Right kidney (tissue), 1 donor: ENCODE measurements around the gene PLCL2.
"Not testable (repeated sequence)": the region's sequence is repeated elsewhere in the genome, so short reads cannot be mapped to it uniquely, and the experiment has no call there.

Experiments
- DNase-seq: peaks from one replicate; pipeline ENCODE4 v3.0.0-alpha.2; 2016

The PLCL2 gene

DNA sequence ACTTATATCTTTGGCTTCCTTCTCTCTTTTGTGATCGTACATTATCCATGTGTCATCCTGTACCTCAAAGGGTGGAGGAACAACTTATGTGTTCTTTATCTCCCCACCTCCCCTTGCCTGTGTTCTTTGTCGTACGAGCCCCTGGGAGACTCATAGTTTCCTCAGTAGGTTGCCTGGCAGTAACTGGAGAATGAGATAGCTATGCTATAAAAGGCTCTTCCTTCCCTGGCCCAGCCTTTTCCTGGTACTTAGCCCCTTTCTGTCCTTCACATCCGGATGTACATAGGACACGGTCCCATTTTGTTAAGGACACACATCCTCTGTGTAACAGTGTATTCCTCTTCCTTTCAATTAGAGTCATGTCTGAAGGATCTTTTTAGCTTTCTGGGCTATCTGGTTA lies 32.1 kb downstream of the PLCL2 start:
- DNase-seq = no peak

DNA sequence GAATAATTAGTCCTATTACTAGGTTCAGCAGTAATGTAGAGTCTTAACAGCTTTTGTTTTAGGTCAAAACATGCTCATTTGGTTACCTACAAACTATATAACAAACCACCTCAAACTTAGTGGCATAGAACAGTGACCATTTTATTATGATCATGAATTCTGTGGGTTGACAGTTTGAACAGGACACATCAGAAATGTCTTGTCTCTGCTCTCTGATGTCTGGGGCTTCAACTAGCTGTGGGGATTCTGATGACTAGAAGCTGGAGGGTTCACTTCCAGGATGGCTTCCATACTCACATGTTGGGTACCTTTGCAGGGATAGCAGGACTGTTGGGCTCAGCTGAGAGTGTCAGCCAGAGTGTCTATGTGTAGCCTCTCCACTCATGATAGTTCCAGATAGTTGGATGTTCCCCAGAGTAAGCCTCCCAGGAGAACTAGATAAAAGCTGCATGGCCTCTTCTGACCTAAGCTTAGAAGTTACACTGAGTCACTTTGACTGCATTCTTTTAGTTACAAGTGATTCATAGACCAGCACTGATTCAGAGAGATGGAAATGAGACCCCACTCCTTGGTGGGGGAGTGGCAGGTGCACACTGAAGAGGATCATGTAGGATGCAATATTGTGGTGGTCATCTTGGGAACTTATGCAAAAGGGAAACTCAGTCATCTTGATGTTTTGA lies 32.6 kb downstream of the PLCL2 start:
- DNase-seq = no peak

DNA sequence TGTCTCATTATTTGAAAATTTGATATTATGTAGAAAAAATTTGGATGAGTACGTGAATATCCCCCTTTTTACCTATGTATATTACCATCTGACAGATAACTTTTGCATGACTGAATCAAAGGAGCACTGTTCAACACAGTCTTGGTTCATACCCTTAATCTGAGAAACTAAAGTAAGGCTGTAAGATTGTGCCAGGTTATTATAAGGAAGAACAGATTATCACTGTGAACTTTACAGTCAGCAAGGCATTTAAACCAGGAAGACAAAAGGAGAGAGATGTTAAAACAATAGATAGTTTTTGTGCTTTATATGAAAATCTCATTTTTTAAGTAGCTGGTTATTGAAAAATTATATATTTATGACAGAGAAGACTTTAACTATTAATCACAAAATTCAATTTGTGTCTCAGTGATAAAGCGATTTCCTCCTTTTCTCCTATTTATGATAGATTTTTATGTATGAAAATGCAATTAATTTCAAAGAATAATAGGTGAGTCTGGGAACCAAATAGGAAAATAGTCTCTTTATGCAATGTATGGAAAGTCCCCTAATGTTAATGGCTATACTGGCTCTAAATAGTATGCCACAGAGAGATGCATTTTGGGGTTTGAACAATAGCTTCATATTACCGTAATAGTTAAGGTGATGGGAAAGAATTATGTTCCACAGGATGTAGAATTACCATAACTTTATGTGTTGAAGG lies 33.4 kb downstream of the PLCL2 start:
- no peak for DNase-seq

DNA sequence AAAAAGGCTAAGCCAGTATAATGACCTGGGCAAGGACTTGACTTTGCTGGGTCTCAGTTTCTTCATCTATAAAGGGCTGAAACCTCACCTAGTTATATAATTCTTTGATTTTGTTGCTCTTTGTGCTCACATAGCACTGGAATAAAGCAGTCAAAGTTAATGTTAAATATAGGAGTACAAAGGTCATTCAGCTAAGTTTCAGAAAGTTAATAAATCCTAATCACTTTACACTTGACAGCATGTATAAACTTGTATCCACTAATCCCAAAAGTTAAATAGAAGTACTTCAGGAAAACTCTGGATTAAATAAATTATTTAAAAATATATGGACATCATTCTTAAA lies 33.9 kb downstream of the PLCL2 start:
- no peak for DNase-seq

DNA sequence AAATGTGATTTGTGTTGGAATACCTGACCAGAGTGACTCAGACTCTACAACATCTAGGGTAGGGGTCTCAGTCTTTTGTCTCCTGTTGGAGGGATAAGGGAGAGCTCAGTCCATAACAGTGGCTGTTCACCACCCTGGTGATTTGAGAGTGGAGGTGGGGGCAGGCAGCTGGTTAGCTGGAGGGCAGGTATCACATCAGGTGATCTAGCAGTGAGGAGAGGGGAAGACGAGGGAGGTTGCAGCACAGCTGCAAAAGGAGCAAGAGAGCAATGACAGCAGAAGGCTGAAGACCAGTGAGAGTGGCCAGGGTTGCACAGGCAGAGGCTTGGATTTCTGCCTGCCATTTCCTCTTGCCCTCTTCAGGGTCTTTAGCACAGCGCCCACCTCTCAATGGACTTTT lies 38.4 kb downstream of the PLCL2 start:
- DNase-seq = no peak

DNA sequence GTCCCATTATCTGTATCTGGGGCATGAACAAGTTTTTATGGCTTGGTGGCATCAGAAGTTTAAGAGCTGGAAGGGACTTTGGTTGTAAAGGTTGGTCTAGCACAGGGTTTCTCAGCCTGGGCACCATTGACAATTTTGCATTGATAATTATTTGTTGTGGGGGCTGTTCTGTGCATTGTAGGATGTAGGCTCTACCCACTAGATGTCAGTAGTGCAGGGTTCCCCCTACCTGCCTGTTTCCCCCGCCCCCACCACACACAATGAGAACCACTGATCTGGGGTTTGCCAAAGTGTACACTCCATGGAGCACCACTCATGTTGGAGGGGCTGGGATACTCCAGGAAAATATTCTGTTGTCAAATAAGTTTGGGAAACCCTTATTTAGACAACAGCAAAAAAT lies 42.7 kb downstream of the PLCL2 start:
- DNase-seq = no peak

DNA sequence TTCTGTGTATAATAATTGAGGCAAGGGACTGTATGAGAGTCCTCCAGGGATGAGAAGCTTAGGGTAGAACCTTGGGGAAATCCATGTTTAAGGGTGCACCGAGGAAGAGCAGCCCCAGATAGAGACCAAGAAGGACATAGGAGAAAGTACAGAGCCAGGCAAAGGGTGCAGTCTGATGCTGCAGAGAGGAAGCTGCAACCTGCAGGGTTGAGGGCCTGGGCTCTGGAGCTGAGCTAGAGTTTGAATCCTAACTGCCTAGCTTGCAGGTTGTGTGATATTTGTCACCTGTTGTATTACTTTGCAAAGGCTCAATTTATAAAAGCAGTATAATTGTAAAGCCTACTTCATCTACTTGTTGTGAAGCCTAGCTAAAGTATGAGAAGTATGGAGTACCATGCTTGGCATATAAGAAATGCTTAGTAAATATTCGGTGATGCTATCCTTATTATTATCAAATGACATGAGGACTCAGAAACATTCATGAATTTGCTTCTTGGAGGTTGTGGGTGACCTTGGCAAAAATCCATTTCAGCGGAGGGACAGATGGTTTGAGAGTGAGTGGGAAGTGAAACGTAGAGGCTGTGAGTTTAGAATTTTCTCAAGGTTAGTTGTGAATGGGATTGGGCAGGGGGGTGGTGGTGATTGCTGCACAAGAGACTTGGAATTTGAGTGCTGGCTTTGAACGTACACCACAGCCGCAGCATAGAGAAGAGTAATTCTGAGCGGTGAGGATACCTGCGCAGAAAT lies 43.8 kb downstream of the PLCL2 start:
- no peak for DNase-seq

DNA sequence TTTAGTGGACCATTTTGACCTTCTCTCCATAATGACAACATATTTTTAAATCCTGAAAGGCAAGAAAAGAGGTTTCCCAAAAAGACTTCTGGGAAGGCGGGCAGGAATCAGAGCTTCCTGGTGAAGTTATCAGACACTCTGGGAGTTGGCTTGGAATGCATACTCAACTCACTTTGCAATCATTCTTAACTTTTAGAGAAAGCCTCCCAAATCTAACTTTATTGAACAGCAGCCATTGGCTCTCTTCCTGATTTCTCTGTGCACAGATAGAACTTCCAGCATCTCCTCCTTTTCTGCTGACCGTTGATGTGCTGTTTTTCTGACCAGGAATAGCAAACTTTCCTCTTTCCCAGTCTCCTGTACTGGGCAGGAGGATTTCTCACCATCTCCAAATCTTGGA lies 44.6 kb downstream of the PLCL2 start:
- DNase-seq = no peak

DNA sequence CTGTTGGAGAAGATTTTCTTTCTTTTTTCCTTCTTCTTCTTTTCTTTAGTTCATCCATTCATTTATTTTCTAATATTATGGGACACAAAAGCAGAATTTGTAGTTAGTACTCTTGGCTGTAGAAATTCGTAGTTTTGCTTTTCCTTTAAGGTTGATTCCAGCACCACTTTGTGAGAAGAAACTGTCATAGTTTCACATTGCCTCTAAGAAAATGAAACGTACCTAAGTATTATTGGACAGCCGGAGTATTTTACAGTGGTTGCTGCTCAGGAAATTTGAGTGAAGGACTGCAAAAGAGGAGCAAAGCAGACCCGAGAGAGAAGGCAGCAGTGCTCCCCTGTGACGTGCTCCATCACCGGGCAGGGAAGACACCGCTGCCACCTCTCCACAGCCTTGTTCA lies 48.1 kb downstream of the PLCL2 start:
- no peak for DNase-seq

DNA sequence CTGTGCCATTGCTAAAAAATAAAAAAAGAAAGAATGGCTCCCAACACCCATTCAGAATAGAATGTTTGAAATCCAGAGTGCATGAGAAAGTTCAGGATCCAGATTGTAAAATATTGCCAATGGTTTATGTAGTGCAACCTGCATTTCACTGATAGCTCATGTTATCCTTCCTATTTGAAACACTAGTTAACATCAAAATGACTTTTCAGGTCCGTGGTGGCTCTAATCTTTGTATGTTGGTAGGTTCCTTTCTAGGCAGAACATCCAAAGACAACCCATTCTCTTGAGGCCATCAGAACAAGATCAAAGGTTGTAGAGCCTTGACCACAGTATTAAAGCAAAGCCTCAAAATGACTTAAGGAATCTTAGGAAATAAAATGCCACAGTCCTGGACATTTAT lies 51.0 kb downstream of the PLCL2 start:
- no peak for DNase-seq

DNA sequence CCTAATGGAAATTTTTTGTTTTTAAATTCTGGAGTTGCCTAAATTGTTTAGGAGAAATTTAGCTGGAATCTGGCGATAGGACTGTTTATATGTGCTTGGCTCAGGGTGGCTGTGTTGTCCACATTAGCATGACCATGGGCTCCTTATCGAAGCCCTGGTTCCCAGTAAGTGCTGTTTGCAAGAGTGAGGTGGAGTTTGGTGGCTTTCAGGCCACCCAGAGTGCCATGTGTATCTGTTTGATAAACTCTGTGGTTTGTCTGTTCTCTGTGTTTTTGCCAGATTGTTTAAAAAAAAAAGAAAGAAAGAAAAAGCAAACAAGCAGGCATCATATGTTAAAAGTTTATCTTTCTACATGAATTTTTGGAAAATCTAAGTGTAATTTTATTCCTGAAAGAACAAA lies 51.5 kb downstream of the PLCL2 start:
- DNase-seq = no peak

DNA sequence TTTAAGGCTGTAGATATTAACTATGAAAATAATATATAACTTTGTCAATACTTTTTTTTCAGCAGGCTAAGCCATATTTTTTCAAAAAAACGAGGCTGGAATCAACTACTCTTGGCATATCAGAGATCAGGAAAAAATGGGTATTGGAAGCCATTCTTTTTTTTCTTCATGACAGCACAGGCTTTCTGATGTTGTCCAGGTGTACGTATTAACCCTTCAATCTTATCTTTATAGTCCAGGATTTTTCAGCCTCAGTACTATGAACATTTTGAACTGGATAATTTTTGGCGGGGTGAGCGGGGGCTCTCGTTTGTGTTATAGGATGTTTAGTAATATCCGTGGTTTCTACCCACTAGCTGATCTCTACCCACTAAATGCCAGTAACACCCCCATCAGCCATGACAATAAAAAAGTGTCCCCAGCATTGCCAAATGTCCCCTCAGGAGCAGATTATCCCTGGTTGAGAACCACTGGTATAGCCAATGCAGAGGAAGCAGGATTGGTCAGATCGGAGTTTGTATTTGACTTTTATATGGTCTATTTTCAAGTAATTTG lies 52.0 kb downstream of the PLCL2 start:
- no peak for DNase-seq

DNA sequence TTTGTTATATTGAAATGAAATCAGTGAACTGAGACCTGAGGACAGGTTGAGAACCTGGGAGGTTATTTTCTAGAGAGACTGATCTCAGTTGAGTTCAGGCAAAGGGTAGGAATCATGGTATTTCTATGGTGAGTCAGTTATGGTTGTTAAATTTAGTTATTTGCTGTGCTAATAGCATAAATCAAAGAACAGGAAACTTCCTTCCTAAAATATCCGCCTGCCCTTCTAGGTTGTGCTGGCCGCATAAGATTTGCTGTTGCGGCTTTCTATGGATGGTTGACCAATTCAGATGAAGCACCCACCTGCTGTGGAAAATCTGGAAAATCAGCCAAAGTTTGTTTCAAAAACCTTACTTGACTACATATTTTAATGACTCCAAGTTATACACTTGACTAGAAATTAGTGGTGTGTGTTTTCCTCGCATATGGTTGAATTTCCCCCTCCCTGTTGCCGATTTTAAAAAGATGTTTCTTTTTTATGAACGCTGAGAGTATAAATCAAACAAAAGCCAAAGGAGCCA lies 52.6 kb downstream of the PLCL2 start:
- no peak for DNase-seq

DNA sequence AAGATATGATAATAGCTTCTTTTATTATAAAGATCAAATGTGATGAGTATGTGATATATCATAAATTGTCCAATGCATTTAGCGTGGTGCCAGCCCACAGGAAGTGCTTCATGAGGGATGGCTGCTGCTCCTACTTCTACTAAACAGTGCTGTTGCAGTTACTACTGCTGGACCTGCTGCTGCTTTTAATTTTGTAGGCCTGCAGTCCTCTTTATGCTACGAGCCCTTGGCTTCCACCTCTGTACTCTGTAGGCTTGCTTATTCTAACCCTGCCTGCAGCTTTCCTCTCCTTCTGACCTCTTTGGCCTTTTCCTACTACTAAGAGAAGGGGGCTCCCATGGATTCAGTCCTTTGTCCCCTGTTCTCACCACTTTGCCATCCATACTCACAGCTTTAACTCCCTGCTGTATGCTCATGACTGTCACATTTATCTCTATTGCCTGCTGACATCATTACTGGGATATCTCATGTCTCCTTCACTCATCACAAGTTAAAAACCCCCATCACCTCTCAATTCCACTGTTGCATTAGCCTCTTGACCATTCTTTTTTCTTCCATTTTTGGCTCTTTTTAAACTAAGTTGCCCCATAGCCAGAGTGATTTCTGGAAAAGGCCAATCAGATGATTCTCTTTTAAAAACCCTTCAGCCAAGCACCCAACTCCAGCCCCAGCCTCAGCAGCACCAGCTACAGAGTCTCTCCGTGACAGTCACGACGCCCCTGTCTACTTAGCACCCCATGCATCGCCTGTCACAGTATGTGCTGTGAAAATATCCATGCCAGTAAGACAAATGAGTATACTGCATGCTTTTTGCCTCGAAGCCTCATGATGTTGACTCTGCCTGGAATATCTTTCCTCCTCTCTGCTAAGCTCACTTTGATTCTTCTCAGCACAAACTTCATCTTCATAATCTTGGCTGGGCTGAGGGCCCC lies 56.3 kb downstream of the PLCL2 start:
- no peak for DNase-seq

DNA sequence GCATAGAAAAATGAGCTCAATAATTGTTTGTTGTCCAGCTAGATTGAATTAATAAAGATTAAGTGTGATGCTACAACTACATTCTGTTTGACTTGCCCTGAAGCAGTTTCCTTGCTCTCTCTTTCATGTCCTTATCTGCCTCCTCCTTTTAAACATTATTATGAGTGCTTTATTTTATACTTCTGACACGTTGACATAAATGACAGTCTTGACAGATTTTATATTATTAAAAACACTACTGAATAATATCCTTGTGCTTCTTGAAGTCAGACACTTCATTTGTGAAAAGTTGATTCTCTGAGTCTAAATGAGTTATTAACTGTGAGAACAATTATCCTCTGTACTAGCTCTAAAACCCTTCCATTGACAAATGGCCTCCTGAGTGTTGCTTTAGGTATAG lies 58.2 kb downstream of the PLCL2 start:
- no peak for DNase-seq

DNA sequence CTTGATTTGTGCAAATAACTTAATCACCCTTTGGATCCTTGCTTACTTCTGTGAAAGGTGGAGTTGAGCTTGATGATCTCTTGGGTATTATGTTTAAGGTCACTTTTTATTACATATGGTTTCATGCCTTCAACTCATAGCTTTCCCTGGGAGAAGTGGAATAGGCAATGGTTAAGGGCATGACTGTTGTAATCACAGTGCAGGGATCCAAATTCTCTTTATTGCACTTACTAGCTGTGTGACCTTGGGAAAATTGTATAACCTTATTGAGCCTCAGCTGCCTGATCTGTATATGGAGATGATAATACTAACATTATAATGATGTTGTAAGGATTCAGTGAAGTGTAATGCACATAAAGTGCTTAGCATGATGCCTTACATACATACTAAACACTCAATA lies 59.1 kb downstream of the PLCL2 start:
- no peak for DNase-seq

DNA sequence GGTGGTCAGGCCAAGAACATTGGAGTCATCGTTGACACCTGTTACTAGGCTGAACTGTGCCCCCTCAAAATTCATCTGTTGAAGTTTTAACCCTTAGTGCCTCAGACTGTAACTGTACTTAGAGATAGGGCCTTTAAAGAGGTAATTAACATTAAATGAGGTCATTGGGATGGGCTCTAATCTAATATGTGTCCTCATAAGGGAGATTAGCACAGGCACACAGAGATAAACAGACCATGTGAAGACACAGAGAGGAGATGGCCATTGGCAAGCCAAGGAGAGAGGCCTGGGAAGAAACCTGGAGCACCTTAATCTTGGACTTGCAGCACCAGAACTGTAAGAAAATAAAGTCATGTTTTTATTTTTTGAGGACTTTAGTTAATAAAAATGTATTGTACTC lies 59.6 kb downstream of the PLCL2 start:
- DNase-seq = no peak

DNA sequence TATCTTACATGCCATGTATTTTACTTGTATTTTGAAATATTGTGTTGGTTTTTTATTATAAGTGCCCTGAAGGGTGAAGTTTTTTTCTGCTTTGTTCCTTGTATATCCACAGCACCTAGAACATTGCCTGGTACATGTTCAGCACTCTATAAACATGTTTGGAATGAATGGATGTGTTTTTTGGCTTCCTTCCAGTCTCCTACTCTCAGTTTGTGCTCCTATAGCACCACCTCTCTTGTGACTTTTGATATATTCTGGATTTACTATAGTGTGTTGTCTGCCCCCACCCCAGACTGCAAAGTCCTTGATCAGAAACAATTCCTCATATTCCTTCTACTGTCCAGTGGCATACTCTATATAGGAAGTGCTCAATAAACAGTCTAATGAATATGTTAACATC lies 60.6 kb downstream of the PLCL2 start:
- DNase-seq = no peak

DNA sequence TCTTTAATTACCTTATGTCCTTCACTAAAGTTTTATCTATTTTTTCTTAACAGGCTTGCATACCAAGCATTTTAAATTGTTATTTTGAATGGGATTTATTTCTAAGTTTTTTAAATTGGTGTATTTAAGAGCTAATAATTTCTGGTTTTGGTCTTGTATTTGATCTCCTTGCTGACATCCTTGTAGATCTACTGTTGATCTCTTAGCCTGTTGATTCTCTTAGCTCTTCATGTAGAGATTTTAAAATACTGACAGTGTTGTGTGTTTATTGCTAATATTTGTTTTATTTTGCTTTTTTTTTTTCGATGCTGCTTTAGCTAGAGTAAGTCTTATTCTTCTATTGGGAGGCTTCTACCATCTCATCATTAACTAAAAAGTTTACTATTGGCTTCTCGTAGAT lies 65.5 kb downstream of the PLCL2 start:
- no peak for DNase-seq

DNA sequence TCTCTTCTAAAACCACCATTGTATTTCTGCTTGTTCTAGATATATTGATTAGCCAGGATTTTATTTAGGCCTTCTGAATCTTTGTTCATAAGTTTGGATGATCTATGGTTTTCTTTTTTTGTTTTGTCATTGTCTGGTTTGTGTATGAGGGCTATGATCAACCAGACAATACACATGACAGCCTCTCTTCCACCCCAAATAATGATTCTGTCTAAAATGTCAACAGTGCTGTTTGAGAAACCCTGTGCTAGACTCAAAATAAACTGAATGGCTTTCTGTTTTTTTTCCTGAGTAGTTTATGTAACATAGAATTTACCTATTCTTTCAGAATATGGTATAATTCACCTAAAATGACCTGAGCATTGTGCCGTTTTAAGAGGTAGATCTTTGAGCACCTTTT lies 66.1 kb downstream of the PLCL2 start:
- DNase-seq = no peak

DNA sequence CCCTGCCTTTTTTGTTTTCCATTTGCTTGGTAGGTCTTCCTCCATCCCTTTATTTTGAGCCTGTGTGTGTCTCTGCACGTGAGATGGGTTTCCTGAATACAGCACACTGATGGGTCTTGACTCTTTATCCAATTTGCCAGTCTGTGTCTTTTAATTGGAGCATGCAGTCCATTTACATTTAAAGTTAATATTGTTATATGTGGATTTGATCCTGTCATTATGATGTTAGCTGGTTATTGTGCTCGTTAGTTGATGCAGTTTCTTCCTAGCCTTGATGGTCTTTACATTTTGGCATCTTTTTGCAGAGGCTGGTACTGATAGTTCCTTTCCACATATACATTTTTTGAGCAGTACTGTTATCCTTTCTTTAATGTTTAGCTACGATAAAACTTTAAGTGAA lies 73.1 kb downstream of the PLCL2 start:
- not testable (repeated sequence) for DNase-seq

DNA sequence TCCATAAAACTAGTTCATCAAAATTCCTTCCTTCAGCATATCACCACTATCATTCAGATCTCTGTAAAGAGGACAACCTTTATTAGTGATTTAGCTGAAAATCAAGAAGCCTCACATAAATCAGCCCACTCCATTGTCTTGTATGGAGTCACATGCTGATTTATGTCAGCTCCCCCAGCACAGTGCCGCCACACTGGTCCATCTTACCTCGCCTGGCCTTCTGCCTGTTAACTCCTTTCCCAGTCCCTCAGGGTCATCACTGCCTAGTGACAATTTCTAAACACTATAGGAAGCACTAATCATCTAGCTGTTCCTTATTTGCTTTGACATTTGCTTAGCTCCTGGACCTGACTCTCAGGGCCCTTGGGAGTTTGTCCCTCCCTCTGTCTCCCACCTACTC lies 75.4 kb downstream of the PLCL2 start:
- DNase-seq = no peak
